AML-193 (cell line): Measurements from ENCODE around the gene CARD9.
"Not testable (repeated sequence)": the region's sequence is repeated elsewhere in the genome, so short reads cannot be mapped to it uniquely, and the experiment has no call there.

Experiments
- DNase-seq, 2 experiments: peaks; one replicate each; lab custom pipeline; 2025; lab: John Stamatoyannopoulos, UW

The CARD9 gene

DNA sequence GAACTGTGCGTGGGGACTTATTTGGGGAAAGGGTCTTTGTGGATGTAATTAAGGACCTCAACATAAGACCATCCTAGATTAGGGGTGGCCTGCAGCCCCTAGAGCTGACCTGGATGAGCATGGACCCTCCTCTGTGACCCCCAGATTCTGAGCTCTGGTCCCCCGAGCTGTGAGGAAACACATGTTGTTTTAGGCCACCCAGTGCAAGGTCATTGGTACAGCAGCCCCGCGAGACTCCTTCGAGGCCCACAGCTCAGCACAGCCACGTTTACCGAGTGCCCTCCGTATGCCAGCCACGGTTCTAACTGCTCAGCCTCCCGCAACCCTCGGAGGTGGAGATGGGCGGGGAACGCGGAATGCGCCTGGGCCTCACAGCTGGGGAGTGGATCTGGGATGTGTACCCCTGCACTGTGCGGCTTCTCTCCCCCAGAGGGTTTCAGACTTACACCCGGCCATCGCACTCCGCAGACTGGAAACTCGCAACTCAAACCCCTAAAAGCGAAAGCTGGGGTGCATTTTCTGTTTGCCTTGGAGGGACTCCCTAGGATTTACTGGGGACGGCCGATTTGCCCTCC lies 50.6 kb downstream of the CARD9 start:
- no peak for DNase-seq

DNA sequence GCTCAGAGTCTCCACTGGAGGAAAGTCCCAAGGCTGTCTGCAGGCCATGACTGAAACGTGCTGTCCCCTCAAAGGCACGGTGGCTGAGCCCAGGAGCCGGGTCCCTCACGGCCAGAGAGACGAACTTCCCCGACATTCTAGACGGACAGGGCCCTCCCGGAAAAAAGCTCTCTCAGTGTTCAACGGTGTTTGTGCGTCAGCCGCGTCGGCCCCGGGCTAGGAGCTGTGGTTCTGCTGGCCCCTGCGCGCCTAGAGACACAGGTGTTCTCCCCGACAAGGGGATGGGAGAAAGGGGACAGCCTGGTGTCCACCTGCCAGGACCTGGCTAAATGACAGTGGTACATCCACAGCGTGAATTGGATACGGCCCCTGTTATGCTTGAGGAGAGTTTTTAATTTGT lies 51.9 kb downstream of the CARD9 start:
- DNase-seq: no peak

DNA sequence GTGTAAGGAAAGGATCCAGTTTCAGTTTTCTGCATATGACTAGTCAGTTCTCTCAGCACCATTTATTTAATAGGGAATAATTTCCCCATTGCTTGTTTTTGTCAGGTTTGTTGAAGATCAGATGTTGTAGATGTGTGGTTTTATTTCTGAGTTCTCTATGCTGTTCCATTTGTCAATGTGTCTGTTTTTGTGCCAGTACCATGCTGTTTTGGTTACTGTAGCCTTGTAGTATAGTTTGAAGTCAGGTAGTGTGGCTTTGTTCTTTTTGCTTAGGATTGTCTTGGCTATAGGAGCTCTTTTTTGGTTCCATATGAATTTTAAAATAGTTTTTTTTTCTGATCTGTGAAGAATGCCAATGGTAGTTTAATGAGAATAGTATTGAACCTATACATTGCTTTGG lies 52.5 kb downstream of the CARD9 start:
- not testable (repeated sequence) for DNase-seq

DNA sequence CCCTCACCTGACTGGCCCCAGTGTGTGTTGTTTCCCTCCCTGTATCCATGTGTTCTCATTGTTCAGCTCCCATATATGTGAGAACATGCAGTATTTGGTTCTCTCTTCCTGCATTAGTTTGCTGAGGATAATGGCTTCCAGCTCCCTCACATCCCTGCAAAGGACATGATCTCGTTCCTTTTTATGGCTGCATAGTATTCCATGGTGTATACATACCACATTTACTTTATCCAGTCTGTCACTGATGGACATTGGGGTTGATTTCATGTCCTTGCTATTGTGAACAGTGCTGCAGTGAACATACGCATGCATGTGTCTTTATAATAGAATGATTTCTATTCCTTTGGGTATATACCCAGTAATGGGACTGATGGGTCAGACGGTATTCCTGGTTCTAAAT lies 53.5 kb downstream of the CARD9 start:
- not testable (repeated sequence) for DNase-seq

DNA sequence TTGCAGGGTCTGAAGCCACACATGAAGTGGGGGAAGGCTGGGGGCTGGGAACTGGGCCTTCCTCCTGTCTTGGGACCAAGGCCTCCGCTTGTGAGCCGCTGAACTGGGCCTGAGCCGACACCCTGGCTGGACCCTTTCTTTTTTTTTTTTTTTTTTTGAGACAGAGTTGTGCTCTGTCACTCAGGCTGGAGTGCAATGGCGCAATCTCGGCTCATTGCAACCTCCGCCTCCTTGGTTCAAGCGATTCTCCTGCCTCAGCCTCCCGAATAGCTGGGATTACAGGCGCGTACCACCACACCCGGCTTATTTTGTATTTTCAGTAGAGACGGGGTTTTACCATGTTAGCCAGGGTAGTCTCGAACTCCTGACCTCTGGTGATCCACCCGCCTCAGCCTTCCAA lies 54.2 kb downstream of the CARD9 start:
- DNase-seq: not testable (repeated sequence)

GRCh38 chr9:136318776-136319241 lies 54.7 kb downstream of the CARD9 start:
- no peak for DNase-seq

- no peak for DNase-seq
Observed at GRCh38 chr9:136318111-136318775, 55.2 kb downstream of the CARD9 start.

DNA sequence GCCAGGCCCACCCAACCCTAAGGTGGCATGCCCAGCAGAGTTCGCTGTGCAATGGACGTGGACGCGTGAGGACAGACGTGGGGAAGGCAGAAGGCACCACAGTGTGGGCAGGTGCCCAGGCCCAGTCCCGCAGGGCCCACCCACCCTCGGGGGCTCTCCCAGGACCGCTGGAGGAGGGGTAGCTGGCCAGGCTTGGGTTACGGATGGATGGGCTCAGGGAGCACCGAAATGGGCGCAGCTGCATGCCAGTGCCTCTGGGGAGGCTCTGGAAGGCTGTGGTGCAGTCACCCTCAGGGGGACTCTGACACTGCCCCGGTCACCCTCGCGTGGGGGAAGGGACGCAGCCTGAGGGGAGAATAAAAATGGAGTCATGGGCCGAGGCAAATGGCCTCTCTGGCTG lies 55.8 kb downstream of the CARD9 start:
- DNase-seq: no peak

DNA sequence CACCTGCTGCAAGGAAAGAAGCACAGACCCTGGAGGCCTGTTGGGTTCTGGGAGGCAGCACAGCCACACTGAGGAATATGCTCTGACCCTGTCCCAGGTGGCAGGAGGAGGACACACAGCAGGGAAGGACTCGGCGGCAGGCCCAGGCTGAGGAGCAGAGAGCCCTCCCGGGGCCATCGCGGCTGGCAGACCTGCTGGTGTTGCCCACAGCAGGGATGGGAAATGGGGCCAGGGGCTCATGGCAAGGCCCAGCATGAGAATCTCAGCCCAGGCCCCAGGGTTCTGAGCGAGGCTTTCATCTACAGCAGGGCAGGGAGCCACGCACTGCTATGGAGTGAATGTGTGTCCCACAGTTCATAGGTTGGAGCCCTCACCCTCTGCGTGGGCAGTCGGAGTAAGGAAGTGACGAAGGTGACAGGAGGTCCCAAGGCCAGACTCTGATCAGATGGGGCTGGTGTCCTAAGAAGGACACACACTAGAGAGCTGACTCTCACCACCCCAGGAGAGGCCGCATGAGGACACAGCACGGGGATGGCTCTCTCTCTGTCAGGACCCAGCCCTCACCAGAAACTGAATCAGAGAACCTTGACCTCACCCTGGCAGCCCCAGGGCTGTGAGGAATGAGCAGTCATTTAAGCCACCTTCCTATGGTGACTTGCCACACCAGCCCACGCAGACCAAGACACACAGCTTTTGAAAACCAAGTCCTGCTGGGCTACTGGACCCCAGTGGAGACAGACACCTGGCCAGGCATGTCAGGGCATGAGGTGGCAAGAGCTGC lies 56.4 kb downstream of the CARD9 start:
- no peak for DNase-seq

DNA sequence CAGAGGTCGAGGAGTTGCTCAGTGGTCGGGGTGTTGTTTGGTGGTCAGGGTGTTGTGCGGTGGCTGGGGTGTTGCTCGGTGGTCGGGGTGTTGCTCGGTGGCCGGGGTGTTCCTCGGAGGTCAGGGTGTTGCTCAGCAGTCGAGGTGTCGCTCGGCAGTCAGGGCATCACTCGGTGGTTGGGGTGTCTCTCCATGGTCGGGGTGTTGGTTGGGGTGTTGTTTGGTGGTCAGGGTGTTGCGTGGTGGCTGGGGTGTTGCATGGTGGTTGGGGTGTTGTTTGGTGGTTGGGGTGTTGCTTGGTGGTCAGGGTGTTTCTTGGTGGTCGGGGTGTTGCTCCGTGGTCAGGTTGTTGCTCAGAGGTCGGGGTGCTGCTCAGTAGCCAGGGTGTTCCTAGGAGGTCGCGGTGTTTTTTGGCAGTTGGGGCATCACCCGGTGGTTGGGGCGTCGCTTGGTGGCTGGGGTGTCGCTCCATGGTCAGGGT lies 57.2 kb downstream of the CARD9 start:
- no peak for DNase-seq

DNA sequence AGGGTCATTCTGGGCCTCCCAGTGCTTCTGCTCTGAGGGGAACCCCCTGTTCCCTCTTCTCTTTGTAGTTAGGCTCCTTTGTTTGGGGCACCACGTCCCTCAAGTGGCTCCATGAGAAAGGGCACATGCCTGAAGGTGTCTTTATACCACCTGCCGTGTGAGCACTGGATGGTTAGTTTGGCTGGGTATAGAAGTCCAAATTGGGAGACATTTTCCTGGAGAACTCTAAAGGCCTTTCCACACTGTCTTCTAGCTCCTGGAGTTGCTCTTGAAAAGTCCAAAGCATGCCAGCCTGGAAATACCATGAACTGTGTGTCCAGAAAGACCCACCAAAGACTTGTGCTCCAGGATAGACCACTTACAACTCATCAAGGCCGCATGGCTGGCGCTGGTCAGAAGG lies 58.5 kb downstream of the CARD9 start:
- no peak for DNase-seq

DNA sequence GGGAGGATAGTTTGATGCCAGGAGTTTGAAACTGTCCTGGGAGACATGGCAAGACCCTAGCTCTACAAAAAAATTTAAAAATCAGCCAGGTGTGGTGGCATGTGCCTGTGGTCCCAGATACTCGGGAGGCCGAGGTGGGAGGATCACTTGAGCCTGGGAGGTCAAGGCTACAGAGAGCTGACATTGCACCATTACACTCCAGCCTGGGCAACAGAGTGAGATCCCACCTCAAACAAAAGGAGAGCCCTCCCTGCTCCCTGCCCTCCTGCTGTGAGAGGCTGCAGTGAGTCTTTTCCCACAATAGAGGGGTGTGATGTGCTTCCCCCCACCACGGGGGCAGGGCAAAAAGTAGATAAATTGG lies 59.4 kb downstream of the CARD9 start:
- no peak for DNase-seq
